Fibroblast of pulmonary artery (primary cell): ENCODE data around the gene IQUB.

Source experiments
- DNase-seq: peaks from one replicate; pipeline ENCODE4 v3.0.0-alpha.2; 2010; ENCODE audit warnings: low read depth
- H3K4me3 ChIP-seq: replicated peaks from 2 replicates; pipeline ENCODE4 v1.5.1; 2011; ENCODE audit warnings: low read depth, mild to moderate bottlenecking, control low read depth, low read length, moderate library complexity
- CTCF ChIP-seq: IDR thresholded peaks from 2 replicates; pipeline ENCODE4 v1.5.1; 2011; ENCODE audit warnings: mild to moderate bottlenecking, control low read depth, low read length, inconsistent platforms; ENCODE audit errors: missing control alignments

The IQUB gene

GRCh38 chr7:123573341-123573740 lies 38.9 kb upstream of the IQUB start:
- TF ChIP-seq CTCF, result no peak
- DNase-seq, result no peak
- no peak overlapping the region for H3K4me3 ChIP-seq

- no peak overlapping the region for H3K4me3 ChIP-seq
- DNase-seq, result peak; percentile 10
- TF ChIP-seq CTCF, result no peak
Measured at GRCh38 chr7:123571684-123572083, 37.3 kb upstream of the IQUB start.

GRCh38 chr7:123571187-123571586 lies 36.8 kb upstream of the IQUB start:
- no peak for TF ChIP-seq CTCF
- no peak for DNase-seq
- no peak overlapping the region for H3K4me3 ChIP-seq

- DNase-seq, result peak; percentile 45
- TF ChIP-seq CTCF, result no peak
- no peak overlapping the region for H3K4me3 ChIP-seq
Measured at GRCh38 chr7:123570390-123571182, 36.2 kb upstream of the IQUB start.

GRCh38 chr7:123569352-123570010 lies 35.1 kb upstream of the IQUB start:
- no peak overlapping the region for H3K4me3 ChIP-seq
- no peak for DNase-seq
- TF ChIP-seq CTCF, result no peak

GRCh38 chr7:123562121-123562520 lies 27.7 kb upstream of the IQUB start:
- DNase-seq, result no peak
- no peak overlapping the region for H3K4me3 ChIP-seq
- no peak for TF ChIP-seq CTCF
